Stimulated activated CD4-positive, alpha-beta T cell treated with anti-CD3 and anti-CD28 coated beads, Interleukin-15, amount 100 ng/mL, for 48 hours (primary cell): Measurements from ENCODE around the gene SYT8.

Source experiments
- DNase-seq, 2 donors: peaks; one replicate each; pipeline ENCODE4 v3.0.0-alpha.2; 2020; ENCODE audit warnings: low read depth in 2 of 2

Gene SYT8

DNA sequence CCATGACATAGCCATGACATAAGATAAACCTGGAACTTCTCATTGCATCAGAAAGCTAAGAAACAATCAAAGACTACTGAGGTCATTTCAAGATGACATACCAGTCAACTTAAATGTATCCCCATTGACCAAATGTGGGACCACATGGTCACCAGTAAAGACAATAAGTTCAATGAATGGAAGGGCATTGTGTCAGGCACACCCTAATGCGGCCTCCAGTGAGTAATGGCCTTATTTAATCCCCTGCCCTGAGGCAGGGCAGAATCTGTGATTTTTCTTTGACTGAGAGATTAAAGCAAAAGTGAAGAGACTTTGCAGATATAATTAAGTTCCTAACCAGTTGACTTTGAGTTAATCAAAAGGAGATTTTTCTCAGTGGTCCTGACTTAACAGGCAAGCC is 17.3 kb upstream of the SYT8 start:
- no peak for DNase-seq

DNA sequence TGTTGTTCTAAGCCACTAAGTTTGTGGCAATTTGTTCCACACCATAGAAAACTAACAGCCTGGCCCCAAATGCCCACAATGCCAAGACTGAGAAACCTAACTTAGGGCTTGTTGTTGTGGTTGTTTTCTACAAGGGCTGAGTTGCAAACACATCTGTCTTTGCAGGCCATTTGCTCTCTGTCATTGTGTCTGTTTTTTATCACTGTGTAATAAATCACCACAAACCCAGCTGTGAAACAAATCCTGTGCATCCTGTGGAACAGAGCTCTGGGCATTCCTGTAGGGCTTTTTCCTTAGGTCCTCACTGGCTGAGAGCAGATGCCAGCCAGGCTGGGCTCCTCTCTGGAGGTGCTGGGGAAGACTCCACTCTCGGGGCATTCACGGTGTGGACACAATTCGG is 15.7 kb upstream of the SYT8 start:
- DNase-seq: no peak

DNA sequence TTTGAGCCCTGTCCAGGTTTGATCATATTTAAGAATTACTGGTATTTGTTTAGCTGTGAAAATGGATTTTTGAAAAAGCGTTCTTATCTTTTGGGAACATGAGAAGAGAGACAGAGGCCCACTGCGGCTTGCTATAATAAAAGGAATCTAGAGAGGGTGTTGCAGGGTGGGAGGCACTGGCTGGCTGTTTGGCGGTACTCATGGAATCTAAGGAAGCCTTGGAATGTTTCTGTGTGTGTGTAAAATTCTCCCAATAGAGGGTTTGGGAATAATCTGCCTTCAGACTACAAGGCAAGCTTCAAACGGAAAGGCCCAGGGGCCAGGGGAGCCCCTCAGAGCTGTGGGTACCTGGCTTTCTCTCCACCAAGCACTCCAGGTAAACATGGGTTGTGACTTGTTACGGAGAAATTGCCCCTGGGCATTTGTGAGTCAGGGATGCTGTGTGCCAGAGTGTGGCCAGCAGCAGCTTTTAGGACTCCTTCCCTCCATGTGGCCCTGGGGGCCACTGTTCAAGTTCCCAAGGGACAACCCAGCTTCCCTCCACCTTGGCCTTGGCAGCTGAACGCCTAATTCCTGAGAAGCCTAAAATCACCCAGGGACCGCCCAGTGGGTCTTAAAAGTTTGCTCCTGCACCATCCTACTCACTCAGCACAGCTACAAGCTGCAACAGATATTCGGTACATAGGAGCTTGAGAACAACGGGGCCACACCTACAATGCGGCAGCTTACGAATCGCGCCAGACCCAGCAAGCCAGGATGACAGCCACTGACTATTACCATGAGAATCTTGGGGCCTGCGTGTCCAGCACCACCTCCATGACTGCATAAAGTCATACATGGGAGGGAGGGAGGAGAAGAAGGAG is 14.1 kb upstream of the SYT8 start:
- DNase-seq: no peak

DNA sequence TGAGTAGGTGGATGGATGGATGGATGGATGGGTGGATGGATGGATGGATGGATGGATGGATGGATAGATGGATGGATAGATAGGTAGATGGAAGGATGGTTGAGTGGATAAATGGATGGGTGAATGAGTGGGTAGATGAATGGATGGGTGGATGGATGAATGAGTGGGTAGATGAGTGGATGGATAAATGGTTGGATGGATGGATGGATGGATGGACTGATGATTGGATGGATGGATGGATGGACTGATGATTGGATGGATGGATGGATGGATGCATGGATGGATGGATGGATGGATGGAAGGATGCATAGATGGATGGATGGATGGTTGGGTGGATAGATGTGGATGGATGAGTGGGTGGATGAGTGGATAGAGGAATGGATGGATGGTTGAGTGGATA is 13.2 kb upstream of the SYT8 start:
- DNase-seq: no peak

DNA sequence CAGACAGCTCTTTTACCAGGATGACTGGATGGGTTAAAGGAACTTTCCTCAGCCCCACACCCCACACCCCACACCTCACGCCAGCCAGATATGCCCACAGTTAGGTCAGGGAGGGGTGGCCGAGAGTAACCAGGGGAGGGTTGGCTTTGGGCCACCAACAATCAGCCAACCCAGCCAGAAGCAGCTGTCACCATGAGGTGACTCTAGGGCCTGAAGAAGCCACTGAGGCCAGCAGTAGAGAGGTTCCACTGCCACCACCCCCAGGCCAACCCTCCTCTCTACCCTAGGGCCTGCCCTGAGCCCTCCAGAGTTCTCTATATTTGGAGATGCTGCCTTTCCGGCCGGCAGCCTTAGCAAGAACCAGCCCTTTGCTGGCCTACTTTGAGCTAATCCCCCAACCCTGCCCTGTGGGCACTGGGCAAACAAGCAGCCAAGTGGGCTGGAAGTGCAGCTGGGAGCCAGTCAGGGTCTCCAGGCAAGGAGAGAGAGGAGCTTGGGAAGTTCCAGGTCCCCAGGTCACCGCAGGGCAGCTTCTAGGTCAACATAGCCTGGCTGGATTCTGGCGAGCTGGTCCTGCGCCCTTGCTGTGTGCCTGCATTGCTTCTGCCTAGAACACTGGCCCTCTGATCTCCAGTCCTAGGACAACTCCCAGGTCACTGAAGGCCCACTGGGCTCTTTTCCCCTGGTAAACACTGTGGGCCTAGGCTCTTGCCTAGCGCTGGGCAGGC is 12.0 kb upstream of the SYT8 start:
- DNase-seq: no peak

DNA sequence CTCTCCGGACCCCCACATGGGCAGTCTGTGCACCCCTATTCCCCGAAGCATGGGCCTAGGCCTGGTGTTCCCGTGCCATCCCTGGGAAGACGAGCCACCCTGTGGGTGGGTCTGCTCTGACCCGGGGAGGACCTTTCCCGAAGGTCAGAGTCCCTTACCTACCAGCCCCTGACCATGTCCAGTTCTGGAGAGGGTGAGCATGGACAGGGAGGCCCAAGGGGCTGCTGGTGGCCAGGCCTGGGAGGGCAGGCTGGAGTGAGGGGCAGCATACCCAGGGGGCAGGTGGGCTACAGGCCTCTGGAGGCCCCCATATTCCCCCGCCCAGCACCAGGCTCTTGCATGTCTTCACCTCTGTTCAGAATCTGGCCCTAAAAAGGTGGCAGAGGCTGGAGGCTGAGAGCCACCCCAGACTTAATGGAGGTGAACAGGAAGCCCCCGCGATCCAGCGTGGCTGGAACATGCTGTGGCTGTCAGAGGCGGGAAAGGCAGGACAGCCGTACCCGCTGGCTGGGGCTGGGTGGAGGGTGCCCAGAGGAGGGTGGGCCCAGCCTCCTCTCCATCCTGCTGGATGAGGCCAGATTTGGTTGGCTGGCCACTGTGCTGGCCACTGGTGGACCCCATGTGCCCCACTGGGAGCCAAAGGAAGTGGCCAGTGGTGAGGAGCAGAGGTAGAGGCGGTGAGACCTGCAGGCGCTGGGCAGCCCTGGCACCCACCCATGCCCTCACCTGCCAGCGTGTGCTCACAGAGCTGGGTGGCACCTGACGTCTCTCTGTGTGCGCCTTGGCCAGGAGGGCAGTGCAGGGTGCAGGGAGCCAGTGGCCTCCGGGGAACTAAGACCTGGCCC is 11.2 kb upstream of the SYT8 start:
- DNase-seq: no peak

DNA sequence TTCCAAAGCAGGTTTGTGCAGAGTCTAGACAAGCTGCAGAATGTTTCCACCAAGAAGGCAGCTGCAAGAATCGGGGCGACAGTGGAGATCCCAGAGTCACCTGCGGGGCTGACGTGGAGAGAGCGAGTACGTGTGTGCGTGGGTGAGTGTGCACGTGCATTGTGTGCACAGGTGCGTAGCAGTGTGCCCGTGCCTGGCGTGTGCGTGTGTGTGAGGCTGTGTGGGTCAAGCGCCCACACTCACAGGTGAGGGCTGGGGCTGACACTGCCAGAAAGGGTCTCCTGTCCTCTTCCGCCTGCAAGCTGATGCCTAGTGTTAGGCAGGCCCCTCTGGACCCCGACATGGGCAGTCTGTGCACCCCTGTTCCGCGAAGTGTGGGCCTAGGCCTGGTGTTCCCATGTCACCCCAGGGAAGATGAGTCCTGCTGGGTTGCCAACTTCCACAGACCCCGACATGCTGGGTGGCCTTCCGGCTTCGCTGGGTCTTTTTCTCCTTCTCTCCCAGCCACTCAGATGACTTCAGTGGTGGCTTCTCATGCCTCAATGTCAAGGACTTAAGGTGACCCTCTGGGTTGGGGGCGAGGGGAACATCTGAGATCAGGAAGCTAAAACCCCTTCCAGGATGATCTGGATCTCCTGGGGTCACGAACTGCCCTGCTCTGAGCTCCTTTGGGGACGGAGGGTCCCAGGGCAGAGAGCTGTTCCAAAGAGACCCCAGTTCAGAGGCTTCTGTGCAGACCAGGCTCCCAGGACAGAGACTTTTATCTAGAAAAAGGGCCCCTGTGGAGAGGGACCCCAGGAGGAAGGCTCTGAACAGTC is 10.4 kb upstream of the SYT8 start:
- no peak for DNase-seq

DNA sequence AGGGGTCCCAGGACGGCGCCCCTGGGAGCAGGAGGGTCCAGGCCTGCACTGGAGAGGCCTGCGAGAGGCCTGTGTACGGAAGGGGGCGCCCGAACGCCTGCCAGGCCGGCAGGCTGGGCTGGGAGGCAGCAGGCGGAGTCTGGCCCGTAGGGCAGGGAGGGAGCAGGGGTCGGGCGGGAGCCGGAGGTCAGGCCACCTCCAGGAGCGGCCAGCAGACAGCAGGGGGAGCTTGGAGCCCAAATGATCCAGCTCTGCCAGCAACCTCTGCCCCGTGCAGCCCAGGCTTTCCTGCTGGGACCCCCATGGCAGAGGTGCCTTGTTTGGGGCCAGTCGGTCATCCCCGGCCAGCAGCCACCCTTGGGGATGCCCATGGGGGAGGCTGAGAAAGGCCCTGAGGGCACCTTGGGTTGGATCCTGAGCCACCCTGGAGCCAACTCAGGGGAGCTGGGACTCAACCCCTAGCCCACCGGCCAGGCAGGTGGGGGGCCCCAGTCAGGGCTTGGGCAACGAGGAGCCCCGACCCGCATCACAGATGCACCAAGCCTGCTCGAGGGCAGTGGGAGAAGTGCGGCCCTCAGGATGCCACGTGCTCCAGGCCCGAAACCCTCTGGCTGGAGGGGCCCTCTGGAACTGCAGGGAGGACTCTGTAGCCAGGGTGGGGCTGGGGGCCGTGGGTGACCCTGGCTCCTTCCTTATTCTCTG is 9.6 kb upstream of the SYT8 start:
- no peak for DNase-seq

DNA sequence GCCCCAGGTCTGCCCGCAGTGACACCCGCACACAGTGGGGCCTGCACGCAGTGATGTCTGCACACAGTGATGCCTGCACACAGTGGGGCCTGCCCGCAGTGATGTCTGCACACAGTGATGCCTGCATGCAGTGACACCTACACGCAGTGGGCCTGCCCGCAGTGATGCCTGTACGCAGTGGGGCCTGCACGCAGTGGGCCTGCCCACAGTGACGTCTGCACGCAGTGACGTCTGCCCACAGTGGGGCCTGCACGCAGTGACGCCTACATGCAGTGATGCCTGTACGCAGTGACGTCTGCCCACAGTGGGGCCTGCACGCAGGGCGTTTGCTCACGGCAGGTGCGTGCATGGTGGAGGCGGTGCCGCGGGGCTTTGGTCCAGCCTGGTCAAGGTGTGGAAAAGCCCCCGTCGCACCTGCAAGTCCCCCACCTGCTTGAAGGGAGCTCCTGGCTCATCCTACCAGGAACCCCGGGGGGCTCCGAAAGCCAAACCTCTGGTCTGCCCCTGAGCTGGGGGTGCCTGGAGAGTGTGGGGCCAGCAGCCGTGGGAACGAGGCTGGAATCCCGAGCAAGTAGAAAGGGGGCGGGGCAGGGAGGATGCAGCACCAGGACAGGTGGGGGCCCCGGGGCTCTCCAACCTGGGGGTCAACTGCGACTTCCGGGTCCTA is 8.9 kb upstream of the SYT8 start:
- DNase-seq: no peak

DNA sequence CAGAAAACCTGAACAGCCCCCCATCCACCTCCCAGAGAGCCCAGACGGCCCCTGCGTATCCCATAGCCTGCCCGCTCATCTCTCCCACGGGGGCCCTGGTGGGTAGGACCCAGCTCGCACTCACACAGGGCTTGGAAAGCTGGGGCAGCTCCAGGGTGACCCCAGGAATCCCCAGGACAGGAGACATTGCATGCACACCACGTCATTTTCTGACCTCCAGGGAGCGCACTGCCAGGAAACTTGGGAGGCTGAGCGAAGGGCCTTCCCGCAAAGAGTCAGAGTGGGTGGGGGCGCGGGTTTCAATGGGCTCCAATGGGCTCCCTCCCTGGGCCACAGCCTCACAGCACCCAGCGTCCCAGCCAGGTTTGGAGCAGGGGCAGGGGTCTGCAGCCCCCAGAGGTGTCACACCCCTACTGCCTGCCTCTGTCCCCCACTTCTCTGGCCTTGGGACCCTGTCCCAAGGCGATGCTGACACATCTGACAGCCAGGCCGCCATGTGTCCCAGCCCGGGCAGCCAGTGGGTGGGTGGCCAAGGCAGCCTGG is 8.2 kb upstream of the SYT8 start:
- no peak for DNase-seq

DNA sequence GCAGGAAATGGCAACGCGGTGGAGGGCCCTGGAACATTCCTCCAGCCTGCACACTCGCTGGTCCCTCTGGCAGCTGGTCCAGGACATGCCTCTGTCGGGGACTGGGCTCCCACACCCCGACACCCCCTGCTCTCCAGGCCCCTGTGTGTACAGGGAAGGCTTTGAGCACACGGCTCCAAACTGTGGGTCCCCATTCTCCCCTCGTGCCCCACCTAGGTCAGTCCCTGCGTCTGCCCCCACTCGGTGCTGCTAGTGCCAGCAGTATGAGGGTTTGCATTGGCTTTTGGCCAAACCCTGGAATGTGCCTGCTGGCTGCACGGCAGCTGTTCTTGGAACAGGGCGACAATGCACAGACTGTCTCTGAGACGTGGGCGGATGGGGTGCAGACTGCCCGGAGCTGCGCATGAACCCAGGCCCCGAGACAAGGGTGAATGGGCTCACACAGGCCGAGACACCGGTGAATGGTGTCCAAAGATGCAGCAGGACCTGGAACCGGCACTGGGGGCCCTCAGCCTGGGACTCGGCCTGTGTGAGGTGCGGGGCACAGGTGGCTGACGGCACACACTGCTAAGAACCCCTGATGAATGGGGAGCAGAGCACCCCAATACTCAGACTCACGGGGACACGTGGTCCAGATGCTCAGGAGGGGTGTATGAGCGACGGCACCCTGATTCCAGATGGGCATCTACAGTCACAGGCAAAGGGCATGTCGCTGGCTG is 7.5 kb upstream of the SYT8 start:
- DNase-seq: no peak

DNA sequence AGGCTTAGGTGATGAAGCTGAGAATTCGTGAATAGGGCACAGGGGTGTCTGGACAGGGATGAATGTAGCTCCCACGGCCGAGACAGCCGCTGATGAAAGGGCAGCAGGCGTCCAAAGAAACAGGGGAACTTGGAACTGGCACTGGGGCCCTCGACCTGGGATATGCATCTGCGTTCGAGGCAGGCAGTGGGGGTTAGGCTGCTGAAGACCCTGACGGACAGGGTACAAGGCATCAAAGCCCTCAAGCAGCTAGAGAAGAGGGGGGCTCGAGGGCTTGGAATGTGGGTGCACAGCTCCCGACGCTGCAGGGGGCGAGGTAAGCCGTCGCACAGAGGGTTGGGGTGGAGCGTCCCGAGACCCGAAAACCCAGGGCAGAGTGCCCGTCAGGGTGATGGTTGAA is 6.9 kb upstream of the SYT8 start:
- no peak for DNase-seq

DNA sequence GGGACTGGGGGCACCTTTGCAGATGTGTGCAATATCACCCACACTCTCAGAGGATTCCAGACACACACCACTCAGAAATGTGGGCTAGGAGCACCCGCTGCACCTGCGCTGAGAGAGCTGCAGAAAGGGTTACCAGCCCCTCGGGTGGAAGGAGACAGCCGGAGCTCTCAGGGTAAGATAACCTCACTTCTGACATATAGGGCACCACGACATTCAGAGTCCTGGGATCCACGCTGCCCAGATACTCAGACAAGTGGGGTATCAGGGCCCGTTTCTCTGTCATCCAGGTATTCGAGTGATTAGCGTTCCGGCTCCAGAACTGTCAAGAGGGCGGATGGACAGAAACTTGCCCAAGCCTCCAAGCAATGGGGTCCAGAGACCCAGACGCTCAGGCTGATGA is 6.2 kb upstream of the SYT8 start:
- DNase-seq: no peak

DNA sequence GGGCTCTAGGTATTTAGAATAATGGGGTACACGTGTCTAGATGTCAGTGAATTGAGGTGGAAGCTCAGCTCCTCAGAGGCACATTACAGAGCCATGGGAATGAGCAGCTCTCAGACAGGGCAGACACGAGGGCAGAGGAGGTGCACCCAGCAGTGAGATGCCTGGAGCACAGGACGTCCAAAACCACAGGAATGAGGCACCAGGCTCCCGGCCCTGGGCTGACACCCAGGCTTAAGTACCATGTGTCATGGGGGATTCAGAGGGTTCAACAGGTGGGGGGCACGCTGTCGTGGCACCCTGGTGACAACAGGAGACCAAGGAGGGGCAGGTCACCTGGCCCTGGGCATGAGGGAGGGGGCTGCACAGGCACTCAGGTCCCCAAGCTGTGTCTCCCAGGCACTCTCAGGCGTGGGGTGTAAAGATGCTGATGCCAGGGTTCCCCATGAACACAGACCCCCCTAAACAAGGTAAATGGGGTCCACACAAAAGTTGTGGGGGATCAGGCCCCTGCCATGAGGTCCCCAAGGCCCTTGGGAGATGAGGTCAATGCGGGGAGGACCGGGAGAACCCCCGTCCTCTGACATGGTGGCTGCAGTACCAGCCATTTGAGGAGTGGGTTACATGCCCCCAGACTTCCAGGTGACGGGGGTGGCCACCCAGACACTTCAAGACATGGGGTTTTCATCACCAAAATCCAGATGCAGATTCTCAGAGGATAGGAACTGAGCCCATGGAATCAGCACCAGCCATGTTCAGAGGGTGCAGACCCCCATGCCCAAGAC is 5.6 kb upstream of the SYT8 start:
- no peak for DNase-seq

DNA sequence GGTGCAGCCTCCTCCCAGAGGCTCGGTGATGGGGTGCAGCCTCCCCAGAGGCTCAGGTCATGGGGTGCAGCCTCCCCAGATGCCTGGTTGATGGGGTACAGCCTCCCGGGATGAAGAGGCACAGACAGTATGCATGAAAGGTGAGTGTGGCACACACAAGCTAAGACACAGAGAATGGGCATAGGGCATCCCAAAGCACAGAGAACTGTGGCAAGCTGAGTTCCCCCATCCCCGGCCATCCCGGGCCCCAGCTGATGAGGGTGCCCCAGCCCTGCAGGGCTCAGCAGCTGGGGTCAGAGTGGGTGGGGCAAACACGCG is 4.8 kb upstream of the SYT8 start:
- DNase-seq: no peak

DNA sequence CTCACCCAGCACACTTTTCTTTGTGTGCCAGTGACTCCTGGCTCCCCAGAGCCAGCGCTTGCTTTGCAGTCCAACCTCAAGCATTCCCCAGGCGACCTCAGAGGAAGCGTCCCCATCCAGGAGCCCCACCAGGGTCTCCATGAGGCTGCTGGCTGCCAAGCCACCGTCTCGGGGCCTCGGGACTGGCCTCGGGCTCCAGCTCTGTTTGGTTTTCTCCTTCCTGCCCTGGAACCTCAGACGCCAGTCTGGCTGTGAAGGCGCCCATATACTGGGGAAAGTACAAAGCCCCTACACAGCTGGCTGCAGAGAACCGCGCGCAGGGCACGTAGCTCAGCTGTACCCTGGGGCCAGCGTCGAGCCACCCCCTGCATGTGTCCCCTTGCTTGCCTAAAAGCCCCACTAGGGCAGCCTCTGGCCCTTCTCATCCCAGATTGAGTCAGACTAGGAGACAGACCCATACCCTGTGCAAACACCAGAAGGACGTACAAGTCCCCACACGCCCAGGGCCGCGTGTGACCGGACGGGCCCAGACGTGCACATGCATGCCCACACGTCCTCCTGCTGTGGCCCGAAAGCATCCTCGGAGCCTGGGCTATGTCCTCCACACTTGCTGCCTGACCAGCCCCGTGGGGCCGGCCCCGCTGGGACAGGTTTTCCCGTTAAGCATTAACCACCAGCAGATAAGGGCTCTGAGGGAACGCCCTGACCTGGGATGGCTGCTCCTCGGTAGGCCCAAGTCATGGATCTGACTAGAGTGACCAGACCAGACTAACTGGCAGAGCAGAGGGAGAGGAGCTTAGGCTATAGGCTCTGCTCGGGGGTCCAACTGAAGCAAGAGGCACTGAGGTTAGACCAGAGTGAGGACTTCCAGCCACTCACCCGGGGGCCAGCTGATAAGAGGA is 4.2 kb upstream of the SYT8 start:
- no peak for DNase-seq

DNA sequence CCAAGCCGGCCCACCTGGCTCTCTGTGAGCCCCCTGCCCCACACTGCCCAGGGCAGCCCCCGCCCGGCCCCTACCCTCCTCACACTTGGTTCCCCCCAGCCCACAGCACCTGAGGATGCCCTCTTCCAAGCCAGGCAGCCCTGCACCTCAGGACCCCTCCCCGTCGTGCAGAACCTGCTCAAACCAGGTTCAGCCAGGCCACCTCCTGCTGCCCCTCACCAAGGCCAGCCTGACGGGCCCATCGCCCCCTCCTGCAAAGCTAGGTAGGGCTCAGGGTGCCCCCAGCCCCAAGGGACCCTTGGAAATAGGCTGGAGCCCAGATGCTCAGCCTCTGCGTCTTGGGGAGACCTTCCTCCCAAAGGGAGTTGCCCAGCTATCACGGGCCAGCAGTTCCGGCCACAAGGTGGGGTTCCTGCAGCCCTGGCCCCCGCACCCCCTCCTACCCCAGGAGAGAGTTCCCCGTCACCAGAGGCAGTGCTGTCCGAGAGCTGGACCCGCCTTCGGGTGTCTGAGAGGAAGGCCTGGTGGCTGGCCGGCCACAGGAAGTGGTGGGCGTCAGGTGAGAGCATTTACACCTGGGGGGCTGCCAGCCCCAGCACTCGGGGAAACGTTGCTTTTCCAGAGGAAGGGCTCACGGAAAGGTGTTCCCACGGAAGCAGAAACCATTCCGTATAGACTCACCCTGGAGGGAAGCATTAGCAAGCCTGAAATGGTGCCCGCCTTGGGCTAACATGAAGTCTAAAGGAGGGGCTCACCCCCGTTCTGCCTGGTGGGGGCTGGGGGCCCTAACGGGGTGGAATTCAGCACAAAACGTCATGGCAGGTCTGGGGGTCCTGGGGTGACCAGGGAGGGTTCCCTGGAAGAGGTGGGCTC is 3.2 kb upstream of the SYT8 start:
- no peak for DNase-seq
